A549 (cell line): ENCODE data around the gene HOXA5. TPM values are rescaled to one million over a fixed set of nuclear protein-coding genes. Genes with fewer than 3 reads are reported as not detected.

Source experiments
- ATAC-seq, 2 experiments: fragments of 200-7000 bp in 1 of 2; fragments of >200 bp in 1 of 2; cut with Nextera tagmentation in 1 of 2; cut with Tn5 transposase in 1 of 2; 3 replicates each; pipeline versions ENCODE4 v1.8.0 to v1.9.1; 2018 to 2020; ENCODE audit warnings: mild to moderate bottlenecking in 1 of 2, moderate library complexity in 1 of 2
- CTCF ChIA-PET: fragments of 300-600 bp; sonication (Branson Sonifier 250); formaldehyde crosslinking; extraction: SDS; loops from one replicate; lab custom pipeline; 2021; ENCODE audit warnings: antibody characterized with exemption, inconsistent platforms; lab: Yijun Ruan, JAX
- POLR2A ChIA-PET: fragments of 350-600 bp; formaldehyde crosslinking; extraction: SDS; loops from one replicate; lab custom pipeline; 2021; ENCODE audit warnings: antibody characterized with exemption, inconsistent platforms; lab: Yijun Ruan, JAX
- DNase-seq, 2 experiments: peaks; one replicate each; pipeline versions ENCODE4 v3.0.0 to v3.0.0-alpha.2; 2011 to 2016; ENCODE audit warnings: low read depth in 1 of 2, low spot score in 1 of 2
- FAIRE-seq: peaks from 2 replicates; lab custom pipeline; 2011; peaks lifted over from hg19 to GRCh38; lab: Jason Lieb, UNC
- H3K27ac ChIP-seq, 2 experiments: fragments of >200 bp; sonication (Bioruptor Twin); formaldehyde crosslinking; 3 replicates each; pipeline ENCODE4 v1.5.1; 2016 to 2017
- H3K4me1 ChIP-seq: fragments of >200 bp; sonication (Bioruptor Twin); formaldehyde crosslinking; 3 replicates; pipeline ENCODE4 v1.6.1; 2016
- H3K4me2 ChIP-seq: fragments of >200 bp; sonication (Bioruptor Twin); formaldehyde crosslinking; 3 replicates; pipeline ENCODE4 v1.6.1; 2016
- H3K4me3 ChIP-seq: fragments of >200 bp; sonication (Bioruptor Twin); formaldehyde crosslinking; 3 replicates; pipeline ENCODE4 v1.5.1; 2016
- H3K9me3 ChIP-seq: fragments of >200 bp; sonication (Bioruptor Twin); formaldehyde crosslinking; 3 replicates; pipeline ENCODE4 v1.6.1; 2016
- ATOH8 ChIP-seq: fragments of 250-450 bp; sonication (Bioruptor Pico); IDR thresholded peaks from 2 replicates; pipeline ENCODE4 v1.5.0; 2020; ENCODE audit warnings: low read depth, mild to moderate bottlenecking, moderate library complexity
- BHLHE40 ChIP-seq: IDR thresholded peaks from 2 replicates; pipeline ENCODE4 v1.6.1; 2012; ENCODE audit warnings: low read depth, low read length, inconsistent platforms
- CBX2 ChIP-seq: fragments of 200-600 bp; sonication (generic); IDR thresholded peaks from 2 replicates; pipeline ENCODE4 v1.6.1; 2016; ENCODE audit warnings: low read depth, mild to moderate bottlenecking, borderline replicate concordance
- CBX8 ChIP-seq: fragments of 200-600 bp; sonication (generic); IDR thresholded peaks from 2 replicates; pipeline ENCODE4 v1.6.1; 2016
- CHD2 ChIP-seq: fragments of 150-350 bp; IDR thresholded peaks from 2 replicates; pipeline ENCODE4 v1.6.1; 2014; ENCODE audit warnings: low read length; ENCODE audit not compliant: partially characterized antibody
- CTCF ChIP-seq: fragments of >200 bp; sonication (Bioruptor Twin); formaldehyde crosslinking; IDR thresholded peaks from 3 replicates; pipeline ENCODE4 v1.5.1; 2016
- E2F6 ChIP-seq: IDR thresholded peaks from 2 replicates; pipeline ENCODE4 v1.6.1; 2012; ENCODE audit warnings: low read depth, borderline replicate concordance
- EHF ChIP-seq: fragments of 250-450 bp; sonication (Bioruptor Pico); IDR thresholded peaks from 2 replicates; pipeline ENCODE4 v1.5.0; 2020; ENCODE audit warnings: mild to moderate bottlenecking
- ELK1 ChIP-seq: fragments of 150-350 bp; IDR thresholded peaks from 2 replicates; pipeline ENCODE4 v1.6.1; 2014; ENCODE audit warnings: low read depth, mild to moderate bottlenecking, low read length
- FOSL2 ChIP-seq, 2 experiments: fragments of 450-650 bp in 1 of 2; fragments of >200 bp in 1 of 2; sonication (Bioruptor Twin) in 1 of 2; formaldehyde crosslinking; IDR thresholded peaks; 2 replicates each; pipeline versions ENCODE4 v1.5.0 to v1.6.1; 2016 to 2020; ENCODE audit warnings: mild to moderate bottlenecking in 1 of 2, moderate library complexity in 1 of 2
- FOXS1 ChIP-seq: fragments of 250-450 bp; sonication (Bioruptor Pico); IDR thresholded peaks from 2 replicates; pipeline ENCODE4 v1.5.0; 2020; ENCODE audit warnings: mild to moderate bottlenecking, moderate library complexity
- GATA3 ChIP-seq: IDR thresholded peaks from 2 replicates; pipeline ENCODE4 v1.6.1; 2012; ENCODE audit warnings: borderline replicate concordance
- HES2 ChIP-seq: fragments of >200 bp; sonication (Bioruptor Twin); formaldehyde crosslinking; IDR thresholded peaks from 2 replicates; pipeline ENCODE4 v1.6.1; 2016
- HEYL ChIP-seq: fragments of 250-450 bp; sonication (Bioruptor Pico); IDR thresholded peaks from 2 replicates; pipeline ENCODE4 v1.8.0; 2021; ENCODE audit warnings: mild to moderate bottlenecking, moderate library complexity
- HOXB13 ChIP-seq: fragments of 250-450 bp; sonication (Bioruptor Pico); IDR thresholded peaks from 2 replicates; pipeline ENCODE4 v1.5.0; 2020; ENCODE audit warnings: low read depth, mild to moderate bottlenecking, moderate library complexity
- HOXB5 ChIP-seq: fragments of 250-450 bp; sonication (Bioruptor Pico); IDR thresholded peaks from 2 replicates; pipeline ENCODE4 v1.5.0; 2020; ENCODE audit warnings: mild to moderate bottlenecking, moderate library complexity
- MYC ChIP-seq: IDR thresholded peaks from 2 replicates; pipeline ENCODE4 v1.6.1; 2012; ENCODE audit warnings: mild to moderate bottlenecking, inconsistent platforms, low read length, improper control_type of control experiment, borderline replicate concordance
- NFE2L2 ChIP-seq: fragments of 150-350 bp; conservative IDR thresholded peaks from 2 replicates; pipeline ENCODE4 v1.6.1; 2014; ENCODE audit warnings: low read length
- NR3C1 ChIP-seq: fragments of >200 bp; sonication (Bioruptor Twin); formaldehyde crosslinking; IDR thresholded peaks from 3 replicates; pipeline ENCODE4 v1.6.1; 2017
- PHF8 ChIP-seq: fragments of 200-600 bp; sonication (generic); IDR thresholded peaks from 2 replicates; pipeline ENCODE4 v1.6.1; 2016; ENCODE audit warnings: low read depth, mild to moderate bottlenecking, antibody characterized with exemption, moderate library complexity, borderline replicate concordance
- POLR2A ChIP-seq: IDR thresholded peaks from 2 replicates; pipeline ENCODE4 v1.6.1; 2012; ENCODE audit warnings: mild to moderate bottlenecking, low read length
- POLR2AphosphoS2 ChIP-seq: conservative IDR thresholded peaks from 2 replicates; pipeline ENCODE4 v1.6.1; 2012; ENCODE audit warnings: low read length, improper control_type of control experiment, inconsistent platforms
- RCOR1 ChIP-seq: fragments of 150-350 bp; IDR thresholded peaks from 2 replicates; pipeline ENCODE4 v1.6.1; 2014; ENCODE audit warnings: antibody characterized with exemption, low read length, low read depth
- RFX5 ChIP-seq: fragments of 450-650 bp; IDR thresholded peaks from 2 replicates; pipeline ENCODE4 v1.7.1; 2014; ENCODE audit warnings: antibody characterized with exemption, mild to moderate bottlenecking, moderate library complexity
- RNF2 ChIP-seq: fragments of 200-600 bp; sonication (generic); IDR thresholded peaks from 2 replicates; pipeline ENCODE4 v1.6.1; 2016; ENCODE audit warnings: low read depth, mild to moderate bottlenecking, antibody characterized with exemption, moderate library complexity, borderline replicate concordance
- TP53 ChIP-seq: fragments of 250-450 bp; sonication (Bioruptor Pico); IDR thresholded peaks from 2 replicates; pipeline ENCODE4 v1.5.0; 2021; ENCODE audit warnings: mild to moderate bottlenecking, moderate library complexity
- ZSCAN20 ChIP-seq: fragments of 250-450 bp; sonication (Bioruptor Pico); IDR thresholded peaks from 2 replicates; pipeline ENCODE4 v1.8.0; 2022; ENCODE audit warnings: mild to moderate bottlenecking, moderate library complexity
- WGBS: methylation state at CpG from one replicate; pipeline ENCODE4 v1.1.6; 2017; ENCODE audit errors: missing lambda C conversion rate; 5-methylcytosine and 5-hydroxymethylcytosine counted together
- polyA plus RNA-seq, 4 experiments: library from polyadenylated mRNA; depleted of rRNA in 3 of 4; stranded (reverse); fragments of >200 nt; fragmentation: RNase III in 1 of 4; extraction: RNeasy Plus Mini Kit Qiagen cat#74134 plus additional on column Dnase treatment in 1 of 4; gene quantifications; 2 replicates in 3 of 4; 3 replicates in 1 of 4; pipeline ENCODE4 v1.2.3, GENCODE V29; 2011 to 2017

Gene HOXA5
- polyA plus RNA-seq, 2 of the 4 experiments (the other 2 are of a cell fraction) = 4.0 to 6.5 TPM

- CTCF ChIA-PET = interaction anchor here (1.0 to 3.4 kb wide), 8 partner anchors 8 to 1284 kb away, joined by 3 to 33 read pairs (median 6); no protein-coding TSS in a partner anchor
- Histone ChIP-seq H3K27ac (no peak overlapping the region), H3K4me1 (peaks cover 13% of the 10 kb centered on the region)
Measured at GRCh38 chr7:27176962-27177794, 33.7 kb upstream of the HOXA5 start.

GRCh38 chr7:27176524-27176845, 33.0 kb upstream of the HOXA5 start:
- no peak for ATAC-seq
- H3K4me3 ChIP-seq = no peak overlapping the region
- no peak for DNase-seq
- ChIA-PET POLR2A (no interaction called here), CTCF (interaction anchor here (1.0 to 2.5 kb wide), 6 partner anchors 8 to 28 kb away, joined by 3 to 14 read pairs (median 5); no protein-coding TSS in a partner anchor)
- FAIRE-seq = no peak
- no peak overlapping the region for H3K4me2 ChIP-seq
- H3K27ac ChIP-seq = no peak overlapping the region
- H3K4me1 ChIP-seq = peaks cover 13% of the 10 kb centered on the region
- H3K9me3 ChIP-seq = no peaks in the 10 kb centered on the region
- 79% methylated on average over 3 of the region's 3 CpGs for WGBS
- TF ChIP-seq GATA3 = no peak
- TF ChIP-seq POLR2AphosphoS2 = no peak
- TF ChIP-seq HEYL (CRISPR knock-in tag) = no peak
- TF ChIP-seq FOSL2 (IDR thresholded peaks at IDR 0.05) = no peak
- TF ChIP-seq FOSL2 (CRISPR knock-in tag; IDR thresholded peaks at IDR 0.05) = no peak
- TF ChIP-seq CTCF = no peak
- TF ChIP-seq HES2 = no peak
- TF ChIP-seq RFX5 = no peak
- no peak for TF ChIP-seq NFE2L2
- no peak for TF ChIP-seq POLR2A
- TF ChIP-seq ZSCAN20 (CRISPR knock-in tag) = no peak
- TF ChIP-seq CBX8 = no peak
- TF ChIP-seq HOXB5 (CRISPR knock-in tag) = no peak
- no peak for TF ChIP-seq FOXS1 (CRISPR knock-in tag)
- TF ChIP-seq RNF2 = no peak
- no peak for TF ChIP-seq NR3C1
- TF ChIP-seq ATOH8 = no peak
- no peak for TF ChIP-seq MYC
- TF ChIP-seq HOXB13 = no peak
- no peak for TF ChIP-seq CBX2

More at GRCh38 chr7:27176962-27177794, 33.7 kb upstream of the HOXA5 start:
- no peak for TF ChIP-seq PHF8
- TF ChIP-seq TP53 (CRISPR knock-in tag) = no peak
- TF ChIP-seq CTCF = no peak
- no peak for TF ChIP-seq BHLHE40
- no peak for TF ChIP-seq E2F6
- no peak for TF ChIP-seq CHD2
- TF ChIP-seq ZSCAN20 (CRISPR knock-in tag) = no peak
- no peak for TF ChIP-seq EHF (CRISPR knock-in tag)
- no peak for TF ChIP-seq ELK1
- no peak for TF ChIP-seq MYC
- TF ChIP-seq RCOR1 = no peak
- no peak for ATAC-seq
- Histone ChIP-seq H3K4me2 (no peak overlapping the region), H3K4me3 (no peak overlapping the region), H3K9me3 (no peaks in the 10 kb centered on the region)
- POLR2A ChIA-PET = no interaction called here
- FAIRE-seq = no peak
- DNase-seq = no peak
- WGBS = 77% methylated on average over 22 of the region's 22 CpGs
